GM21526 (cell line): ENCODE results near the gene ENTREP1.

ENCODE experiments used
- ATAC-seq: cut with Tn5 transposase; IDR thresholded peaks from one replicate; pipeline ENCODE4 v1.9.1; 2021; ENCODE audit warnings: moderate library complexity; ENCODE audit not compliant: unreplicated experiment, low FRiP score

The ENTREP1 gene

GRCh38 chr9:69363191-69363590 is 38.2 kb downstream of the ENTREP1 start:
- no peak for ATAC-seq

DNA sequence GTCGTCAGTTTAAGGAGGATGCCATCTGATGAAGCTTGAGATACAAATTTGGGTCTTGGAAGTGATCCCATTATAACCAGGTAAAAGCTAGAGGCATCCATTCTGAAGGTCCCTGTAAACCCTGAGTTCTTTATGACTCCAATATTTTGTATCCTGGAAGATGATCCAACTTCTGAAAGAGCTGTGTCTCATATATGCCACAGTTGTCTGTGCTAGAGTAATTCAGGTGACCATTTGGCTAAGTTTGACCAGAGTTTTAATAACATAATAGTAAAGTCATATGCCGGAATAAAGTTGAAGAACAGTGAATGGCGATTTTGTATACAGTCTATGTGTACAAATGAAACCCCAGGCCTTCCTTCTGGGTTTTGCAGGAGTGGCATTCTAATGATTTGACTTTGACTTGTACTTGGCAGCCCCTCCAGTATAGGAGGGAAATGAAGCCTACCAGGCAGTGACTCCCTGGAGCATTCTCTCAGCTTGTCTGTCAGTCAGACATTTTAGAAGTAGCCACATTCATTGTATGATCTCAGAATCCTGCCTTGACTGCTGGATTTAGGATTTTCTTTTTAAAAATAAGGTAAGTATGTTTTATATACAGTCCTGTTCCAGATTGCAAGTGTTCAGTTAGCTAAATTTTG is 39.6 kb downstream of the ENTREP1 start:
- no peak for ATAC-seq

DNA sequence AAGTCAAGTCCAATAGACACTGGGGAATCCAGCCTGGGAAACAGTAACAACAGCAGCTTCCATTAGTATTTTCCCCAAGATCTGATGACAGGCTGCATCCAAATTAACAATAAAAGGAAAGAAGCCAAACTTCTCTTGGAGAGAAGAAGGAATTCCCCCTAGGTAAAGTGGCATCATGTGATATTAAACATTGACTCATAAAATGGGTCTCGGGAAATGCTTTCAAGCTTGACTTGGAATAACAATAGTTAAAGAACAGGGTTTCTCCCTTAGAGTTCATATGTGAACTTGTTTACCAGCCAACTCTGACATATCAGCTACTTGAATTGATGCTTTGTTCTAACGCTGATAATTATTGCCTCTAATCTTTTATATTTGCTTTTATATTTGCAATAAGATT is 45.4 kb downstream of the ENTREP1 start:
- no peak for ATAC-seq

DNA sequence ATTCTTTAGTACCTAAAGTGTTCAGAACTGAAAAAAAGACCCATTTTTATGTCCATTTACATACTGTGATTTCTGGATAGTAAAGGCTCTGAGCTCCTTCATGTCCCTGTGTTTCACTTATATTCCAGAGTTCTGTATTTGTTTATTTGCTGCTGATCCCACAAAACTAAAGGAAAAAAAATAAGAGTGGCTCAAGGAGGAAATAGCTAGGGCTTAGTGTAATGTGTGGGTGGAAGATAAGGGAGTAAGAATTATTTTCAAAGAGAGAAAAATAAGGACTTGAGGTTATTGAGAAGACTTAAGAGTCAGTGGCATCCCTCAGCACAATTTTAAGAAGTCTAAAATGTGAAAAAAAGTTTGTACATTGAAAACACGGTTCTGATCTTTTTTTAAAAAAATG is 46.0 kb downstream of the ENTREP1 start:
- no peak for ATAC-seq

GRCh38 chr9:69376651-69377050 is 51.6 kb downstream of the ENTREP1 start:
- ATAC-seq: no peak

GRCh38 chr9:69377291-69377690 is 52.3 kb downstream of the ENTREP1 start:
- ATAC-seq: no peak

DNA sequence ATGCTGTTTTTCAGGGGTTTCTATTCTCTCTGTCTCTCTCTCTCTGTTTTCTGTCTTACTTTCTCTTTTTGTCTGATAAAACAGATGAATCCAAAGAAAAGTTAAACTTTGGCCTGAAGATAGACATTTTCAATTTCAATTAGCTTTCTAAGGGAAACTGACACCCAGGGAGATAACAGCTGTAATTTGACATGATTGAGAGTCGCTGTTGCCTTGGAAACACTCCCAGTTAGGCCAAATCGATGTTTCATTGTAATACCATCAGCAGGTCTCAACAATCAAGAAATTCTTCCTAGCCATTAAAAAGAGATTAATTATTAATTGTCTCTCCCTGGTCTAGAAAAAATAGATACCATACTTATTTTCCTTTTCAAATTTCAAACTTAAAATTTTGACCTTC is 53.0 kb downstream of the ENTREP1 start:
- ATAC-seq: no peak

- ATAC-seq: no peak
These were observed 54.4 kb downstream of the ENTREP1 start for GRCh38 chr9:69379270-69379982.

DNA sequence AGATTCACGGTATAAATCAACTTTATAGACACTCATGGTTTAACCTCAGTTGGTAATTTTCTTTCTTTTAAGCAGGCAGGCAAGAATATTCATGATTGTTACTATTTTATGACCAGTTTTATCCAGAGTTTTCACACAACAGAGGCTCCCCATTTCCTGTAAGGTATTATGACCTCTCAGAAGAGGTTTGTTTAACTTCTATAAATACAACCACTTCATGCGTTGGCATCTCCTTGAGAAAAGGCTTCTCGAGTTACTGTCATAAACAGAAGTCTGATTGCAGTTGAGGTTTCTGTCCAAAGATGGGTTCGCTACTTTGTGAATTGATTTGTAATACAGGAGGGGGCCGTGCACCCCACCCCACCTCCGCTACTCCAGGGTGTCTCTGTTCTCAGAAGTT is 55.3 kb downstream of the ENTREP1 start:
- ATAC-seq: no peak

GRCh38 chr9:69380811-69381210 is 55.8 kb downstream of the ENTREP1 start:
- no peak for ATAC-seq

DNA sequence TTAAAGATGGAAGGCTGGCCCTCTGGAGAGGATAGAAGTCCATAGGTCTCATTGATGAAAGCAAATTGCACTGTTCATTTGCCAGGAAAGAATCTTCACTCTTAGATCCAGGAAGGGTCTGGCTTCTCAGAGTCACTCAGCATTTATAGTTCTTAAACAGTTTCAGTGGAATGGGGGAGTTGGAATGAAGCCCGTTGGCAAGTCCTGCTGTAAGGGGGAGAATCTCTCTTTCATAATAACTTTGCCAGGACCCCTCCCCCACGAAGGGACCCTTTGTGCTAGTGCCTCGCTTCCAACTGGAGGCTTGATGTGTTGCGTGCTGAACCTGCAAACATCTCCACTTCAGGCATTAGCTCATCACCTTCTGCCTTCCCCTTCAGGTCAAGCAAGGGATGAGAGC is 57.1 kb downstream of the ENTREP1 start:
- ATAC-seq: no peak

DNA sequence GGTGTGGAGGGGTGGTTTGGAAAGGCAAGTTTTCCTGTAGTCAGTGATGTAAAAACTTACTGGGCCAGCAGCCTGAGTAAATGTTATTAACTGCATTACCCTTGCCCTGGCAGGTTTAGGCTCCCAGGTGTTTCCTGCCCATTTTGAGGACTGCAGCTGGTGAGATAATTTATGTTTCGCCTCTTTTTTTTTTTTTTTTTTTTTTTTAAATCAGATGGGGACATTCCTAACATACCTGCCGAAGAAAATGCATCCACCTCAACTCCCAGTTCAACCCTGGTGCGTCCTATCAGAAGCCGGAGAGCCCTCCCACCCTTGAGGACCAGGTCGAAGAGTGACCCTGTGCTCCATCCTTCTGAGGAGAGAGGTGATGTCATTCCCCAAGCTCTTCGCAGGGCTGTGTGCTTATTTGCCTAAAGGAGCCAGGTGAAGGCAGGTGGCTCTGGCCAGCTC is 60.6 kb downstream of the ENTREP1 start:
- no peak for ATAC-seq

DNA sequence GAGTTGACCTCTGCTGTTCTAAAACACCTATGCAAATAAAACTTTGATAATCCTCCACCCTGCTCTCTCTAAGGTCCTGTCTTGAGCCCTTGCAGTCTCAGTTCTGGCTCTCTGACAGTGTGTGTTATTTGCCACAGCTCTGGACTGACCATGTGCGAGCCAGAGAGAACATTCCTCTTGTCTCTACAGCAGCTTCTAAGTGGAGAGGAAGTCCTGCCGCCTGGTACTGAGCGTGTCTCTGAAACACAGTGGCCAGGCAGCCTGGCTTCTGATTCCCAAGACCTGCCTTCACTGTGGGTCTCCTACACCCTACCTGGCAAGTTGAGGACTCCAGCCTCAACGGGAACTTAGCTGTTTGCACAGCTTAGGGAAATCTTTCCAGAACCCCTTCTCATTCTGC is 61.6 kb downstream of the ENTREP1 start:
- ATAC-seq: no peak

- ATAC-seq: no peak
These were observed 63.6 kb downstream of the ENTREP1 start for GRCh38 chr9:69388596-69388995.

- no peak for ATAC-seq
These were observed 64.5 kb downstream of the ENTREP1 start for GRCh38 chr9:69389437-69389995.

GRCh38 chr9:69391487-69391886 is 66.5 kb downstream of the ENTREP1 start:
- ATAC-seq: no peak

DNA sequence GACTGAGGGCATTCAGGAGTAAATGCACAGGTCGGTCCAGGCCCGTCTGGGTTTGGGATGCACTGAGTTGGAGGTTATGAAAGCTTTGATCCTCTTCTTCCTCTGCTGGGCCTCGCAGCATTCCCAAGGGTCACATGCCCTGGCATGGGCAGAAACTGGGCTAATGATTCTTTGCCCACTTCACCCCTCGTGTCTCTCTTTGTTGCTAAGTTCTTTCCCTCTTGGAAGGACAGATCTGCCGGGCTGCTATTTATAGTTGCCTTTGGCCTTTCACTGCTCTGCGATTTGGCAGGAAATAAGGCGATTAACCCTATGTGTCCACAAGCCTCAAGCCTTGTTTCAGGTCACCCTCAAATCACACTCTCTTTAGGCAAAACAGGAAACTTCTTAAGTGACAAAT is 66.9 kb downstream of the ENTREP1 start:
- no peak for ATAC-seq

DNA sequence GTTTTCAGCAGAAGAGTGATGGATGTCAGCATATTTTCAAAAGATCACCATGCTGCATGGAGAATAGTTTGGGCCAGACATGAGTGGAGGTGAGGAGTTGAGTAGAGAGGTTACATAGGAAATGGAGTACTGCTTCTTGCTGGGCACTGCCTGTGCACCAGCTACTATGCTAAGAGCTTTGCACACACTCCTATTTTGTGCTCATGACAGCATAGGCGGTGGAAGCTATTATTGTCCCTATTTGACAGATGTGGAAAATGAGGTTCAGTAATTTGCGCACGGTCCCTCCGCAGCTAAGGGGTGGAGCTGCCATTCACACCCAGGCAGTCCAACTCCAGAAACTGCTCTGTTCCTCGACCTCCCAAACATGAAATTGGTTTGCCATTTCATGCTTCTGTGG is 67.8 kb downstream of the ENTREP1 start:
- no peak for ATAC-seq

DNA sequence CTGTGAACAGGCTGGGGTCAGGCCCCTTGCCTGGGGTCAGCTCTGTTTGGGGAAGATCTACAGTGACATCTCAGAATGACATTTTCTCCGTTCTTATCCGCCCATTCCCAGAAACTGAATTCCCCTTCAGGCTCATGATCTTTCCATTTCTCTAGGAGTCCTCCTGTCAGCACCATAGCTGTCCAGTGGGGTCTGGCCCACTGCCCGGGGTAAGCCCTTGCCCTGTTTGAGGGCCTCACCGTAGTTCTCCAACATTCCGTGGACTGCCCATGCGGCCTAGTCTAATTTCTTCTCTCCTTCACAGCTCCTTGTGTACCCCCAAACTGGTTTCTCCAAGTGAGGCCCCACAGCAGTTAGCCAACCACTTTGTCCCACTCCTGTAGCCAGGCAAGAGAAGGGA is 68.4 kb downstream of the ENTREP1 start:
- no peak for ATAC-seq

DNA sequence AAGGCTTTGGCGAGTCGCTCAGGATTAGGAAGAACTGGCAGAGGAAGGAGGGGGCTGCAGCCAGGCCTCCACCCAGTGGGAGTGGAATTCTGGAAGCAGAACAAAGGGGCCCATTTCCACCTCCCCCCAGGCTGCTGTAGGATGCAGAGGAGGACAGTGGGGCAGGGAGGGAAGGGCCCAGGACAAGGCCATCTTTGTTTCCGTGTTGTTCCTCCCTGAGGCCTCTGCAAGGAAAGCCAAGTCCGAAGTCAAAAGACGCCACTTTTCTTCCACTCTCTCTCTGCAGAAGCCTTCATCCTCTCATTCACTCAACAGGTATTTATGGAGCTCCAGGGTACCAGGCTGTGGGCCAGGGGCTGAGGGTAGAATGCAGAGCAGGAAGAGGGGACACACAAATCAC is 70.7 kb downstream of the ENTREP1 start:
- no peak for ATAC-seq

GRCh38 chr9:69396759-69397158 is 71.7 kb downstream of the ENTREP1 start:
- no peak for ATAC-seq
